ENCODE results near the gene LMX1B. TPM values are rescaled to one million over a fixed set of nuclear protein-coding genes. Genes with fewer than 3 reads are reported as not detected.

The LMX1B gene
- polyA plus RNA-seq, 1 donor from 2014 or later = not detected

DNA sequence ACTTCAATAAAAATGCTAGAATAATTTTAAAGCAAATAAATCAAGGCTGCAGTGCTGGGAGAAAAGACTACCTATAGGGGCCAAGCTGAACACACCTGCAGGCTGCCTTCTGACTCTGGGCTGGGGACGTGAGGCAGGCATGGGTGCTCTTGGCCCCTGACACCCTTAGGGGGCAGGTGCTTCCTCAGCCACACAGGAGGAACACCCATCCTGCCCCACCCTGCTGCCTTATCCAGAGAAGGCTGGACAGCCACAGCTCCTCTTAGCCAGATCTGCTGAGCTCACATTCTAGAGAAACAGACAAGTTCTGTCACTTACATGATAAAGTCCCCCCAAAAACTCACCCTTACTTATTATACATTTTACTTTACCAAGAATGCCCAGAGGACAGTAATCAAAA is 6.6 kb upstream of the LMX1B start:
- Histone ChIP-seq H3K27ac (ENCODE audit: low read length) (no peak overlapping the region), H3K79me2 (replicated peaks; ENCODE audit: insufficient read depth, low read length) (no peaks in the 10 kb centered on the region), H3K27me3 (ENCODE audit: insufficient read depth, low read depth, low read length) (peaks cover 61% of the 10 kb centered on the region), H3F3A (ENCODE audit: insufficient read depth, low read length, poor library complexity, severe bottlenecking) (no peaks in the 10 kb centered on the region), H3K4me3 (ENCODE audit: low read length) (no peak overlapping the region), H3K36me3 (ENCODE audit: insufficient read depth, low read length) (no peaks in the 10 kb centered on the region), H4K20me1 (ENCODE audit: insufficient read depth) (no peaks in the 10 kb centered on the region), H3K9ac (ENCODE audit: low read length) (no peak overlapping the region), H3K9me3 (ENCODE audit: low read length) (no peaks in the 10 kb centered on the region), H3K4me2 (ENCODE audit: low read length) (no peak overlapping the region), H3K9me2 (ENCODE audit: insufficient read depth, low read length) (no peaks in the 10 kb centered on the region), H2AFZ (ENCODE audit: low read depth, low read length) (no peak overlapping the region)
- TF ChIP-seq POLR2AphosphoS5 (IDR thresholded peaks at IDR 0.05) = no peak

DNA sequence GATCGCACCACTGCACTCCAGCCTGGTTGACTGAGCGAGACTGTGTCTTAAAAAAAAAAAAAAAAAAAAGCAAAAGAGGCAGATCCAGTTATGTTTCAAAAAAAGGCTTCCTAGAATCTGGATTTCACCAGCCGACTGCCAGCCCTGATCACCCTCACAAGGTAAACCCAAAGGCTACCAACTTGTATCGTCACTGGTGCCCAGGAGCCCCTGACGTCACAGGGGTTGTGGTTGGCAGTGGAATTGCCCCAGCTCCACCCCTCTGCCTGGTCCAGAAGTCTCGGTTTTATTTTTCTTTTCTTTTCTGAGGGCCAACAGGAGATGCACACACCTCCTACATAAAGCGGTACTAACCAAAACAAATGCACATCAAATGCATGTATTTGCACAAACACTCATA is 6.0 kb upstream of the LMX1B start:
- Histone ChIP-seq H3F3A (ENCODE audit: insufficient read depth, low read length, poor library complexity, severe bottlenecking) (no peaks in the 10 kb centered on the region), H4K20me1 (ENCODE audit: insufficient read depth) (no peaks in the 10 kb centered on the region), H3K36me3 (ENCODE audit: insufficient read depth, low read length) (no peaks in the 10 kb centered on the region), H3K79me2 (replicated peaks; ENCODE audit: insufficient read depth, low read length) (no peaks in the 10 kb centered on the region), H2AFZ (ENCODE audit: low read depth, low read length) (no peak overlapping the region), H3K9me3 (ENCODE audit: low read length) (no peaks in the 10 kb centered on the region), H3K9ac (ENCODE audit: low read length) (no peak overlapping the region), H3K9me2 (ENCODE audit: insufficient read depth, low read length) (no peaks in the 10 kb centered on the region), H3K4me2 (ENCODE audit: low read length) (no peak overlapping the region), H3K27ac (ENCODE audit: low read length) (no peak overlapping the region), H3K4me3 (ENCODE audit: low read length) (no peak overlapping the region), H3K27me3 (ENCODE audit: insufficient read depth, low read depth, low read length) (peaks cover 67% of the 10 kb centered on the region)
- TF ChIP-seq, protein P1, sequence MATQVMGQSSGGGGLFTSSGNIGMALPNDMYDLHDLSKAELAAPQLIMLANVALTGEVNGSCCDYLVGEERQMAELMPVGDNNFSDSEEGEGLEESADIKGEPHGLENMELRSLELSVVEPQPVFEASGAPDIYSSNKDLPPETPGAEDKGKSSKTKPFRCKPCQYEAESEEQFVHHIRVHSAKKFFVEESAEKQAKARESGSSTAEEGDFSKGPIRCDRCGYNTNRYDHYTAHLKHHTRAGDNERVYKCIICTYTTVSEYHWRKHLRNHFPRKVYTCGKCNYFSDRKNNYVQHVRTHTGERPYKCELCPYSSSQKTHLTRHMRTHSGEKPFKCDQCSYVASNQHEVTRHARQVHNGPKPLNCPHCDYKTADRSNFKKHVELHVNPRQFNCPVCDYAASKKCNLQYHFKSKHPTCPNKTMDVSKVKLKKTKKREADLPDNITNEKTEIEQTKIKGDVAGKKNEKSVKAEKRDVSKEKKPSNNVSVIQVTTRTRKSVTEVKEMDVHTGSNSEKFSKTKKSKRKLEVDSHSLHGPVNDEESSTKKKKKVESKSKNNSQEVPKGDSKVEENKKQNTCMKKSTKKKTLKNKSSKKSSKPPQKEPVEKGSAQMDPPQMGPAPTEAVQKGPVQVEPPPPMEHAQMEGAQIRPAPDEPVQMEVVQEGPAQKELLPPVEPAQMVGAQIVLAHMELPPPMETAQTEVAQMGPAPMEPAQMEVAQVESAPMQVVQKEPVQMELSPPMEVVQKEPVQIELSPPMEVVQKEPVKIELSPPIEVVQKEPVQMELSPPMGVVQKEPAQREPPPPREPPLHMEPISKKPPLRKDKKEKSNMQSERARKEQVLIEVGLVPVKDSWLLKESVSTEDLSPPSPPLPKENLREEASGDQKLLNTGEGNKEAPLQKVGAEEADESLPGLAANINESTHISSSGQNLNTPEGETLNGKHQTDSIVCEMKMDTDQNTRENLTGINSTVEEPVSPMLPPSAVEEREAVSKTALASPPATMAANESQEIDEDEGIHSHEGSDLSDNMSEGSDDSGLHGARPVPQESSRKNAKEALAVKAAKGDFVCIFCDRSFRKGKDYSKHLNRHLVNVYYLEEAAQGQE (IDR thresholded peaks at IDR 0.05; ENCODE audit: borderline replicate concordance) = no peak
- no peak for TF ChIP-seq SMC3 (conservative IDR thresholded peaks at IDR 0.05; ENCODE audit: poor library complexity)
- no peak for TF ChIP-seq RAD21 (conservative IDR thresholded peaks at IDR 0.05)
- no peak for TF ChIP-seq EP300 (conservative IDR thresholded peaks at IDR 0.05; ENCODE audit: poor library complexity, severe bottlenecking)
- no peak for TF ChIP-seq MXI1 (conservative IDR thresholded peaks at IDR 0.05; ENCODE audit: poor library complexity, severe bottlenecking)
- no peak for TF ChIP-seq TAF1 (IDR thresholded peaks at IDR 0.05; ENCODE audit: low read depth)
- TF ChIP-seq, protein P2, sequence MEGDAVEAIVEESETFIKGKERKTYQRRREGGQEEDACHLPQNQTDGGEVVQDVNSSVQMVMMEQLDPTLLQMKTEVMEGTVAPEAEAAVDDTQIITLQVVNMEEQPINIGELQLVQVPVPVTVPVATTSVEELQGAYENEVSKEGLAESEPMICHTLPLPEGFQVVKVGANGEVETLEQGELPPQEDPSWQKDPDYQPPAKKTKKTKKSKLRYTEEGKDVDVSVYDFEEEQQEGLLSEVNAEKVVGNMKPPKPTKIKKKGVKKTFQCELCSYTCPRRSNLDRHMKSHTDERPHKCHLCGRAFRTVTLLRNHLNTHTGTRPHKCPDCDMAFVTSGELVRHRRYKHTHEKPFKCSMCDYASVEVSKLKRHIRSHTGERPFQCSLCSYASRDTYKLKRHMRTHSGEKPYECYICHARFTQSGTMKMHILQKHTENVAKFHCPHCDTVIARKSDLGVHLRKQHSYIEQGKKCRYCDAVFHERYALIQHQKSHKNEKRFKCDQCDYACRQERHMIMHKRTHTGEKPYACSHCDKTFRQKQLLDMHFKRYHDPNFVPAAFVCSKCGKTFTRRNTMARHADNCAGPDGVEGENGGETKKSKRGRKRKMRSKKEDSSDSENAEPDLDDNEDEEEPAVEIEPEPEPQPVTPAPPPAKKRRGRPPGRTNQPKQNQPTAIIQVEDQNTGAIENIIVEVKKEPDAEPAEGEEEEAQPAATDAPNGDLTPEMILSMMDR (IDR thresholded peaks at IDR 0.05; ENCODE audit: poor library complexity, severe bottlenecking) = no peak

DNA sequence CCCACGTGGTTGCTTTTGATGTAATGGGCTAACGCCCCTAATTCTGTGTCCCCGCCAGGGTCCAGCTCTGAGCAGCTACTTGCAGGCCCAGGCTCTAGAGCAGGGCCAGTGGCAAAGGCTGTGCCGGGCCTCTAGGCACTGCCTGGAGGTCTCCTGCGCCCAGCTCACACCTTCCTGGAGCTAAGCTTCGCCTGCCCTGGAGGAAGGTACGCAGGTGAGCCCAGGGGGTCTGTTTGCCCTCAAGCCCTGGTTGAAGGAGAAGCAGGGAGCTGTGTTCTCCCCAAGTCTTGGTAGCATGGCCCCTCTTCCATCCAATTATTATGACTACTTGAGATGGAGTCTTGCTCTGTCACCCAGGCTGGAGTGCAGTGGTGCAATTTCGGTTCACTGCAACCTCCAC is 5.2 kb upstream of the LMX1B start:
- peaks cover 75% of the 10 kb centered on the region for H3K27me3 ChIP-seq (ENCODE audit: insufficient read depth, low read depth, low read length)
- H4K20me1 ChIP-seq (ENCODE audit: insufficient read depth) = no peaks in the 10 kb centered on the region
- H3K36me3 ChIP-seq (ENCODE audit: insufficient read depth, low read length) = no peaks in the 10 kb centered on the region
- H3K4me3 ChIP-seq (ENCODE audit: low read length) = no peak overlapping the region
- no peak overlapping the region for H3K27ac ChIP-seq (ENCODE audit: low read length)
- no peak overlapping the region for H3K9ac ChIP-seq (ENCODE audit: low read length)
- H3K9me2 ChIP-seq (ENCODE audit: insufficient read depth, low read length) = no peaks in the 10 kb centered on the region
- H3F3A ChIP-seq (ENCODE audit: insufficient read depth, low read length, poor library complexity, severe bottlenecking) = no peaks in the 10 kb centered on the region
- no peaks in the 10 kb centered on the region for H3K79me2 ChIP-seq (replicated peaks; ENCODE audit: insufficient read depth, low read length)
- H3K4me2 ChIP-seq (ENCODE audit: low read length) = no peak overlapping the region
- H2AFZ ChIP-seq (ENCODE audit: low read depth, low read length) = no peak overlapping the region
- H3K9me3 ChIP-seq (ENCODE audit: low read length) = no peaks in the 10 kb centered on the region
- TF ChIP-seq TAF1 (IDR thresholded peaks at IDR 0.05; ENCODE audit: low read depth) (no peak), RAD21 (conservative IDR thresholded peaks at IDR 0.05) (no peak), MXI1 (conservative IDR thresholded peaks at IDR 0.05; ENCODE audit: poor library complexity, severe bottlenecking) (no peak), EZH2 (IDR thresholded peaks at IDR 0.05; ENCODE audit: borderline replicate concordance, insufficient read depth, low read length, poor library complexity, severe bottlenecking) (no peak), POLR2AphosphoS5 (IDR thresholded peaks at IDR 0.05) (no peak), EP300 (conservative IDR thresholded peaks at IDR 0.05; ENCODE audit: poor library complexity, severe bottlenecking) (no peak), SMC3 (conservative IDR thresholded peaks at IDR 0.05; ENCODE audit: poor library complexity) (no peak)
- TF ChIP-seq, protein P2 (IDR thresholded peaks at IDR 0.05; ENCODE audit: poor library complexity, severe bottlenecking) = no peak
- TF ChIP-seq, protein P1 (IDR thresholded peaks at IDR 0.05; ENCODE audit: borderline replicate concordance) = no peak

Data from neural cell (in vitro differentiated cells).